GM13976 (cell line): Measurements from ENCODE around the gene SNX32.

Experiments used
- DNase-seq: peaks from one replicate; pipeline ENCODE4 v3.0.0; 2012; ENCODE audit warnings: low spot score
- in situ Hi-C: fragments of 300-500 bp; cut with MboI; formaldehyde crosslinking; loops from one replicate; pipeline ENCODE4 v1.12.0; 2022; ENCODE audit warnings: low sequenced_read_pairs, mixed read lengths, inconsistent platforms; ENCODE audit not compliant: unreplicated experiment
- TF ChIP-seq, protein P1 (sequence below): IDR thresholded peaks from 2 replicates; pipeline ENCODE4 v1.5.1; 2012; ENCODE audit warnings: borderline replicate concordance, mild to moderate bottlenecking; ENCODE audit not compliant: insufficient read depth; ENCODE audit errors: extremely low read depth, missing control alignments, control extremely low read depth

The SNX32 gene

DNA sequence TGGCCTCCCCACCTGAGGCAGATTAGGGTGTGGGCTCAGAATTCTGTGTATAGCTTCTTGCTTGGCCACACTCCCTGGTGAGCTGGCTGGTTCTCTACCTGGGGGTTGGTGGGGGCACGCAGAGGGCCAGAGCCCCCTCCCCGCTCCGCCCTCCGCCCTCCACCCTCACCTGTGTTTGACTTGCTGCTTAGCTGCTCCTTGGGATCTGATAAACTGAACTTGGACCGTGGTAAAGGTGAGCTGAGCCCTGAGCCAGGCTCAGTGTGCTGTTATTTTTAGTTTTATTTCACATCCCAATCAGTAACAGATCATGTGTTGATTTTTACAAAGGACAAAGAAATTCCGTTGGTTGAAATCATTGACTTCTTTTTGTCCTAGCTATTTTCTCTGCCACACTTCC lies 44.9 kb upstream of the SNX32 start:
- in situ Hi-C loops: no loop called here
- DNase-seq: no peak
- TF ChIP-seq, protein P1, sequence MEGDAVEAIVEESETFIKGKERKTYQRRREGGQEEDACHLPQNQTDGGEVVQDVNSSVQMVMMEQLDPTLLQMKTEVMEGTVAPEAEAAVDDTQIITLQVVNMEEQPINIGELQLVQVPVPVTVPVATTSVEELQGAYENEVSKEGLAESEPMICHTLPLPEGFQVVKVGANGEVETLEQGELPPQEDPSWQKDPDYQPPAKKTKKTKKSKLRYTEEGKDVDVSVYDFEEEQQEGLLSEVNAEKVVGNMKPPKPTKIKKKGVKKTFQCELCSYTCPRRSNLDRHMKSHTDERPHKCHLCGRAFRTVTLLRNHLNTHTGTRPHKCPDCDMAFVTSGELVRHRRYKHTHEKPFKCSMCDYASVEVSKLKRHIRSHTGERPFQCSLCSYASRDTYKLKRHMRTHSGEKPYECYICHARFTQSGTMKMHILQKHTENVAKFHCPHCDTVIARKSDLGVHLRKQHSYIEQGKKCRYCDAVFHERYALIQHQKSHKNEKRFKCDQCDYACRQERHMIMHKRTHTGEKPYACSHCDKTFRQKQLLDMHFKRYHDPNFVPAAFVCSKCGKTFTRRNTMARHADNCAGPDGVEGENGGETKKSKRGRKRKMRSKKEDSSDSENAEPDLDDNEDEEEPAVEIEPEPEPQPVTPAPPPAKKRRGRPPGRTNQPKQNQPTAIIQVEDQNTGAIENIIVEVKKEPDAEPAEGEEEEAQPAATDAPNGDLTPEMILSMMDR: no peak

DNA sequence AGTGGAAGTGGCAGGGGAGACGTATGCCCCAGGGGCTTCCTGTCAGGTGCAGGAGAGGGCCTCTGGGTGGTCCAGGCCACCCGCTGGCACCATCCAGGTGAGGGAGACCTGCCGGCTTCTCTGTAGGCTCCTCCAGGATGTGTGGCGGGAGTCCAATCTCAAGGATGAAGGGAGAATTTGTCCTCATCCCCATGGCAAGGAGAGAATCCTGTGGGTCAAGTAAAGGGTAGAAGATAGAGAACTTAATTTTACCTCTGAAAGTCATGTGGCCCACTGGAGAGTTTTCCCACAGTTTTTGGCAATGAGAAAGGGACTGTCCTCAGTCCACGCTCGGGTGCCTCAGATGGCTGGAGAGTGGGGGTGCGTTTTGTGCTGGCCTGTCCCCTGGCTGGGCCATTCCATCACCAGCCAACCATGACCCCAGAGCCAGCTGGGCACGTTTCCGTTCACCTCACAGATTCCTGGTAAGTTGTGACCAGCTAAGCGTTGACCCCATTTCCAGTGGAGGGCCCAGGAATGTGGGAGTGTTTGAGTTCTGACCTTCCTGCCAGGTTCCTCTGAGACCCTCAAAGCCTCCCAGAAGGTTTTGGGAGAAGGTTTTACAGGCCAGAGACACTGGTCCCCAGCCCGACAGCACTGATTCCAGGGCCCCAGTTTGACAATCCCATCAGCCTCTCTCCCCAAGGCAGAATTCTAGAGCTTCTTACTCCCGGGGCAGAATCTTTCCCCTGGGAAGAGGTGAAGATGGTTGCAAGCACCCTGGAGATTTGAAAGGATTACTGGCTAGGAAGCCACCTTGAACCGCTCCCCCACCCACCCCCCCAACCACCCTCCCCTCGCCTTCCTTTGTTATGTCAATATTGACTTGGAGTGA lies 44.3 kb upstream of the SNX32 start:
- in situ Hi-C loops: no loop called here
- TF ChIP-seq, protein P1: no peak
- no peak for DNase-seq

DNA sequence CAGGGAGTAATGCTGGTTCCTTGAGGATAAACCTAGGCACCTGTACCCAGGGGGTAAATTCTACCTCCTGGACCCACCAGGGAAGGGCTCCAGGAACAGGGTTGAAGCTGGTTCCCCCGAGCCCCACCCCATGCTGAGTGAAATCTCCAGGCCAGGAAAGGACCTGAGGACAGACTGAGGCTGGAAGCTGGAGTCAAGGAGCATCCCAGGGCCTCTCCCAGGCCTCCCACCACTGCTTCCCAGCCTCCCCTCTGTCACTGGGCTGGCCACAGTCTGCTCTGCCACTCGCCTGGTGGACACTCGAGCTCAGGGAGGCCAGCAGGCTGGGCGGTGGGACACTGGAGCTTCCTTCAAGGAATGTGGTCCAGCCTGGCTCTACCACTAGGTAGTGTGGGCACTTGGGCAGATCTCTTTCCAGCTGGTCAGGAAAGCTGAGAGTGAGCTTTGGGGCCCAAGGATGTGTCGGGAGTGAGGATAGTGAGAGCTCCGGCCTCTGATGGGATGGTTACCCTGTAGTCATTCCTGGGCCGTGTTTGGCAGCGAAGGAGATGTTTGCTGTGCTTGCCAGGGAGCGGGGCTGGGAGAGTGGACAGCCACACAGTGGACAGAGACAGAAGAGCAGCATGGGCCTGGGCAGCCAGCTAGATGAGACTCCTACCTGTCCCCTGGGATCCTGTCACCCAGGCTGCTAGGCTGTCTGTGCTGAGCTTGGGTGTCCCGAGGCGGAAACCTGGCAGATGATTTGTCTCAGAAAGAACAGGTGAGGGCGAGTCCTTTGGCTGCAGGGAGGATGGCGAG lies 43.5 kb upstream of the SNX32 start:
- in situ Hi-C loops: no loop called here
- TF ChIP-seq, protein P1: no peak
- no peak for DNase-seq

DNA sequence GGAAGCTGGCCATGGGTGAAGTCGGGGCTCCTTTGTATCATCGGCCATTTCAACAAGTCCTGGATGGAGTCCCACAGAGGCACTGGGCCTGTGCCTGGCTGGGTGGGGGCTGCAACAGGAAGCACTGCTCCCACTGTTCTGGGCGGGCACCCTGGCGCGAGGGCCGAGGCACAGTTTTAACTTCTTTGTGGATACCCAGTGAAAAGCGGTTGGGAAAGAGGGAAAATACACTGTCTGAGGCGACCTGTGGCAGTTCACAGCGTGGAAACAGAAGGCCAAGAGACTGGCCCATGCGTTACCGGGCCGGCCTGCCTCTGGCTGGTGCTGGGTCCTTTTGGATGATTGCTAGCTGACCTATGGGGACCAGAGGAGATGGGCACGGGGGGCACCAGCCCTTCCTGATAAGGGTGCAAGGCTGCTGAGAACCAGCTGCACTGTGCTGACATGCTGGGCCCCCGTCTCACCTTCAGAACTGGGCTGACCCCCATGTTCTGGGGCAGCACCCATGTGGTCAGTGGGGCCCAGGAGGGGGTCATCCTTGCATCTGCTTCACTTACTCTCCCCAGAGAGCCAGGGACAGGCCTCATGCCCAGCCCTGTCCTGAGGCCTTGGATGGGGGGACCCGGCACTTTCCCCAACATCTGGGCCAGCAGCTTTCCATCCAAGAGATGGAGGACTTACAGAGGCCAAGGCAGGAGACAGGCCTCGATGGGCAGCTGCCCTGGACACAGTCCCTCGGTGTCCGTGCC lies 42.7 kb upstream of the SNX32 start:
- TF ChIP-seq, protein P1: no peak
- in situ Hi-C loops: no loop called here
- DNase-seq: no peak

DNA sequence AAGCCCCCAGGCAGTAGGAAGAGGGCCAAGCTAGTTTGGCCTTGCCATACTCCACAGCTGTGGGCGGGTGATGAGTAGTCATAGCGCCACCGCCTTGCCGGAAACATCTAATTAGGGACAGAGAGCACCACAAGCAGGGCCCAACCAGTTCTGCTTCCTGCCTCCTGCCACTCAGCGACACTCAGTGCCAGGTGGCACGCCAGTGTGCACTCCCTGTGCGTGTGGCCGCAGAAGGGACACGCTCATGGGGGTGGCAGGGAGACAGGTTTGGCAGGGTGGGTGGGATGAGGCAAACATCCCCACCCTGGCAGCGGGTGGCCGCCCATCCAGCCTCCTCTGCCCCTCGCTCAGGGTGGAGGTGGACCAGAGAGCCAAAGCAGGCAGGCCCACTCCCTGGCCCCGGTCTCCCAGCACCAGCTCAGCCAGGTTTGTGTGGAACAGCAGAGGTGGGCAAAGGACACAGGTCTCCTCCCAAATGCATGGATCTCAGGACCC lies 42.0 kb upstream of the SNX32 start:
- peak; percentile 84 for DNase-seq
- TF ChIP-seq, protein P1: no peak
- in situ Hi-C loops: no loop called here

DNA sequence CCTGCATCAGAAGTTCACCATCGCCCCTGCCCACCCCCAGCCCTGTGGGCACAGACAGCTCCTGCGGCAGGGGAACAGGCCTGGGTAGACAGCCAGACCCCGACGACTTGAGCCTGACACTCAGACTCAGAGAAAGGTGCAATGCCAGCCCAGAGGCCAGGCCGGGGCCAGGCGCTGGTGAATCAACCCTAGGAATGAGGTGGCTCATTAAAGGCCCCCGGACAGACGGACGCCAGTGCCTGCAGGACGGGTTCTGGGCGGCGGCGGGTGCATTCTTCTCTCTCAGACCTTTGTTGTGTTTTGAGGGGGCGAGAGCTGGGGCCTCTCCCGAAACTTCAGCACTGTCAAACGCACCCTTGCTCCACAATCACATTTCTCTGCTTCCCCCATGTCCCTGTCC lies 41.3 kb upstream of the SNX32 start:
- TF ChIP-seq, protein P1: no peak
- in situ Hi-C loops: no loop called here
- no peak for DNase-seq
